GM21529 (cell line): ENCODE data around the gene MRC2.

Experiments used
- ATAC-seq: cut with Tn5 transposase; IDR thresholded peaks from one replicate; pipeline ENCODE4 v1.9.1; 2021; ENCODE audit not compliant: unreplicated experiment

Gene MRC2

GRCh38 chr17:62660629-62661118 lies 33.2 kb downstream of the MRC2 start:
- ATAC-seq: no peak

- ATAC-seq: no peak
These were observed 33.9 kb downstream of the MRC2 start for GRCh38 chr17:62661337-62661736.

DNA sequence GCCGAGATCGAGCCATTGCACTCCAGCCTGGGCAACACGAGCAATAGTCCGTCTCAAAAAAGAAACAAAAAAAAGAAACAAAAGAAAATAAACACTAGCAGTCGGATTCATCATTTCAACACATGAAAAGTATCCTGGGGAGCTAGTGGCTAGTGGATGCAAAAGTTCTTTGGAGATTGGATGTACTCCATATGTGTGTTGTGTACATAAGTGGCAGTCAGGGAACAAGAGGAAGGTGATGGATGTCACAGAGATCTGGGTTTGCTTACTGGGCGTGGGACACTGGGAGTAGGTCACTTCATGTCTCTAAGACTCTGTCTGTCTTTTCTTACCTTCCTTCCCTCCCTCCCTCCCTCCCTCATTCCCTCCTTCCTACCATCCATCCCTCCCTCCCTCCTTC lies 35.4 kb downstream of the MRC2 start:
- no peak for ATAC-seq

DNA sequence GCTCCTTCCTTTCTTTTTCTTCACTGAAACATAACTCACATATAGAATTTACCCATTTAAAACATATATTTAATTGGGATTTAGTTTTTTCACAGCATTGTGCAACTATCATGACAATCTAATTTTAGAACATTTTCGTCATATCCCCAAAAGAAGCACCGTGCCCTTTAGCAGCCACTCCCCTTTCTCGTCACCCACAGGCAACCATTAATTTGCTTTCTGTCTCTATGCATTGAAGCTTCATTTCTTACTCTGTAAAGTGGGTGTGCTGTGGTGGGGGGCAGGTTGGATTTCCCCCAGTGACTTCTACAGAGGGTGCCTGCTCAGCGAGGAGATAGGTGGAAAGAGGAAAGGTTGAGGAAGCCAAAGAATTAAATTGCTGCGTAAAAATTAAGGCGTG lies 35.8 kb downstream of the MRC2 start:
- no peak for ATAC-seq

DNA sequence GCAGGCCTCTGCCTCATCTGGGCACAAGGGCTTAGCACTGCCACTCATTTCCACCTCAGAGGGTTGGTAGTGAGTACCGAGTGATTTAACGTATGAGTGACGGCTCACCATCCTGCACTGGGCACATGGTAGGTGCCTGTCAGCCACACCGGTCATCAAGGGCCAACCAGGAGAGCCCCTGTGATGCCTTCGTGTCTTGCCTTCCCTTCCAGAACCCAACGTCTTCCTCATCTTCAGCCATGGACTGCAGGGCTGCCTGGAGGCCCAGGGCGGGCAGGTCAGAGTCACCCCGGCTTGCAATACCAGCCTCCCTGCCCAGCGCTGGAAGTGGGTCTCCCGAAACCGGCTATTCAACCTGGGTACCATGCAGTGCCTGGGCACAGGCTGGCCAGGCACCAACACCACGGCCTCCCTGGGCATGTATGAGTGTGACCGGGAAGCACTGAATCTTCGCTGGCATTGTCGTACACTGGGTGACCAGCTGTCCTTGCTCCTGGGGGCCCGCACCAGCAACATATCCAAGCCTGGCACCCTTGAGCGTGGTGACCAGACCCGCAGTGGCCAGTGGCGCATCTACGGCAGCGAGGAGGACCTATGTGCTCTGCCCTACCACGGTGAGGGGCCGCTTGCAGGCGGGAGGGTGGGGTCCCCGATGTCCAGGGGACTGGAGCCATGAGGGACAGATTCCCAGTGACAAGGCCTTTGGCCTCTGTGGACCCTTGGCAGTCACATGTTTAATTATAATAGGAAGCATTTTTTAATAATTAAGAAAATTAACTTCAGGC lies 37.1 kb downstream of the MRC2 start:
- ATAC-seq: no peak

- ATAC-seq: no peak
These were observed 38.1 kb downstream of the MRC2 start for GRCh38 chr17:62665599-62665998.

DNA sequence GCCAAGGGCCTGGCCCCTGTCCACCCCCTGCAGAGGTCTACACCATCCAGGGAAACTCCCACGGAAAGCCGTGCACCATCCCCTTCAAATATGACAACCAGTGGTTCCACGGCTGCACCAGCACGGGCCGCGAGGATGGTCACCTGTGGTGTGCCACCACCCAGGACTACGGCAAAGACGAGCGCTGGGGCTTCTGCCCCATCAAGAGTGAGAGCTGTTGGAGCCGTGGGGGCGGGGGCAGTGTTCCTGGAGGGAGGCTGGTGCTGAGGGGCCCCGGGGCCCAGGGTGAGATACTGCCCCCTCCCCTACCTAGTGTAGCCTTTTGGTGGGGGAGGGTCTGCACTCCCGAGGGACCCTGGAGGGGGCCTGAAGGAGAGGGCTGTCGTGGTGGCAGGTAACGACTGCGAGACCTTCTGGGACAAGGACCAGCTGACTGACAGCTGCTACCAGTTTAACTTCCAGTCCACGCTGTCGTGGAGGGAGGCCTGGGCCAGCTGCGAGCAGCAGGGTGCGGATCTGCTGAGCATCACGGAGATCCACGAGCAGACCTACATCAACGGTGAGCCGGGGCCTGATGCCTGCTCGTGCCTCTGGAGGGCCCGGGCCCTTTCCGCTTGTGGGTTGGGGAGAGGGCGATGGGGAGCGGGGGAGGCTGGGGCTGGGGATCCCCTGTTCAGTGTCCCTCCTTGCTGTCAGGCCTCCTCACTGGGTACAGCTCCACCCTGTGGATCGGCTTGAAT lies 38.8 kb downstream of the MRC2 start:
- no peak for ATAC-seq

DNA sequence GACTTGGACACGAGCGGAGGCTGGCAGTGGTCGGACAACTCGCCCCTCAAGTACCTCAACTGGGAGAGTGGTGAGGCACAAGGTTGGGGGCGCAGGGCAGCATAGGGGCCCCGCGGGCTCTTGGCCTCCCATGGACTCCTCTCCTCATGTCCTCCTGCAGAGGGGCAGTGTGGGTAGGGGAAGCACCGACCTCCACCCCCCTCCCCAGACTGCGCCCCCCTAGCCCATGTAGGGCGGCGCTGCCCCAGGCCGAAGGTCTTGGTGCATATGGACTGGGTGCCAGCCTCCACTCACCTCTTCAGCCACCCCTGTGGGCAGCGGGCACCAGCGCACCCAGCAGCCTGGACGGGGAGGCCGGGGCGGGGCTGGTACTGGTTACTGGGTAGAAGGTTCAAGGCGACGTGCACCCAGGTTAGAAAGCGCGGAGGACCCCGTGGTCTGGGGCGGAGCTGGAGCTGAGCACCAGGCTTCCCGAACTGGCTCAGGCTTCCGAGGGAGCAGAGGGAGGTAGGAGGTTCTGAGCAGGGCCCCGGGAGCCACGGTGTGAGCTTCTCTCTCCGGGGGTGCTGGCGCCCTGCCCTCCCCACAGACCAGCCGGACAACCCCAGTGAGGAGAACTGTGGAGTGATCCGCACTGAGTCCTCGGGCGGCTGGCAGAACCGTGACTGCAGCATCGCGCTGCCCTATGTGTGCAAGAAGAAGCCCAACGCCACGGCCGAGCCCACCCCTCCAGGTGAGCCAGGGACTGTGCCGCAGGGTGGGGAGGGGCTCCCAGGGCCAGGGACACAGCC lies 39.5 kb downstream of the MRC2 start:
- no peak for ATAC-seq

DNA sequence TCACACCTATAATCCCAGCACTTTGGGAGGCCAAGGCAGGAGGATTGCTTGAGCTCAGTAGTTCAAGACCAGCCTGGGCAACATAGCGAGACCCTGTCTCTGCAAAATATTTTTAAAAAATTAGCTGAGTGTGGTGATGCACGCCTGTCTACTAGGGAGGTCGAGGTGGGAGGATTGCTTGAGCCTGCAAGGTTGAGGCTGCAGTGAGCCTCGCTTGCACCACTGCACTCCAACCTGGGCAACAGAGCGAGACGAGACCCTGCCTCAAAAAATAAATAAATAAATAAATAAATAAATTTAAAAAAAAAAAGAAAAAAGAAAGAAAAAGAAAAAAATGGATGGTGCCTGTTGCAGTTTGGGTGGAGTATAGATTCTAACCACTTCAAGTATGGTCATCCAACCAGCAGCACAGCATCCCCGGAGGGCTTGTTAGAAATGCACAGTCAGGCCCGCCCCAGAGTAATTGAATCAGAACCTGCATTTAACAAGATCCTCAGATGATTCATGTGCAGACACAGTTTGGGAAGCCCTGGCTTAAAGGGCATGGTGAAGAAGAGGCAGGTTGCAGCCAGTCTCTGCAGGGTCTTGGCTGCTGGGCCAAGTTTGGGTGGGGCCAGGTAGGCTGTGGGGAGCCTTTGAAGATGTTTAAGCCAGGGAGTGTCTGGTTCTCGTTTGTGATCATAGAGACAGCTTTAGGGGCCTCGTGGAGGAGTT lies 40.8 kb downstream of the MRC2 start:
- ATAC-seq: no peak

- ATAC-seq: no peak
These were observed 42.8 kb downstream of the MRC2 start for GRCh38 chr17:62670202-62670821.

- no peak for ATAC-seq
These were observed 44.1 kb downstream of the MRC2 start for GRCh38 chr17:62671553-62671952.

DNA sequence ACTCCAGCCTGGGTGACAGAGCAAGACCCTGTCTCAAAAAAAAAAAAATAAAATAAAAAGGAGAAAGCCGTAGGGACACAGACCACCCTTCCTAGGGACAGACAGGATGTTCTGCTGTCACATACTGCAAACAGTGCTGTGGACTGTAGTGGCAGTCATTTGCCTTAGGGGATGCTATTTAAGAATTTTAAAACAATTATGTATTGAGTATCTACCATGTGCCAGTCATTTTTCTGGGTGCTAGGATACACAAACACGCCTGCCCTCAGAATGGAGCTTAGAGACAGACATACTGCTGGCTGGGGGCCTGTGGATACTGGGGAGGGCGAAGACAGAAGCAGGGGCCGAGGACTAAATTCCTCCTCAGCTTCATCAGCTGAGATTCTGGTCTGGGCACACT lies 45.5 kb downstream of the MRC2 start:
- ATAC-seq: no peak

- no peak for ATAC-seq
These were observed 46.3 kb downstream of the MRC2 start for GRCh38 chr17:62673614-62674362.

DNA sequence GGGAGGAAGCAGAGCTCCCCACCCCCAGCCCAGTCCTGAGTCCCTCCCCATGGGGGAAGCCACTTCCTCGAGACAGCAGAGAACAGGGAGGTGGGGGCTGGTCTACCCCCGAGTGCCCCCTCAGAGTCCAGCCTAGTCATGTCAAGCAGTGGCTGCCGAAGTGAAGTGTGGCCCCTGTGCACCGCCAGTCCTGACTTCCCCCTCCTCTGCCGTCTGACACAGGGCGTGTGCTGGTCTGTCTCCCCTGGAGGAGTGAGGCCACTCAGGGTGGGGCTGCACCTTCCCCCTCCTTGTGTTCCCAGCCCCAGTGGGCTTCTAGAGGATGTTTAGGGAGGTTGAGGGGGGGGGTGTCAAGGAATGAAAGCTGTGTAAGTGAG lies 46.9 kb downstream of the MRC2 start:
- ATAC-seq: no peak

GRCh38 chr17:62674841-62675240 lies 47.4 kb downstream of the MRC2 start:
- ATAC-seq: no peak

DNA sequence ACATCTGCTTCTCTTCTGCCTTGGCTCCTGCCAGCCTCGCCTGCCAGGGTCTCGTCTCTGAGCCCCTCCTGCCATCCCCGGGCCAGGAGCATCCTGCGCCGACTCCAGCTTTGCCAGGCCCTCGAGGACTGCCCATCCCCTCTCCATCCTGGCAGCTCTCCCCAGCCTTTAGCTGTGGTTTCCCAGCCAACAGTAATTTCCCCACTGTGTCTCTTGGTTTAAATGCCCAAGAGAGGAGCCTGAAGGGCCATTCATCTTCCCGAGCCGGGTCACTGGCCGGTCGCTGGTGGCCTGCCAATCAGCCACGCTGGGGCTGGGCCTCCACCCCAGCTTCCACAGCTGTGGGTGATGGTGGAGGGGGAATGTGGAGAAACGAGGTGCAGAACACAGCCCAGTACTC lies 47.8 kb downstream of the MRC2 start:
- no peak for ATAC-seq

DNA sequence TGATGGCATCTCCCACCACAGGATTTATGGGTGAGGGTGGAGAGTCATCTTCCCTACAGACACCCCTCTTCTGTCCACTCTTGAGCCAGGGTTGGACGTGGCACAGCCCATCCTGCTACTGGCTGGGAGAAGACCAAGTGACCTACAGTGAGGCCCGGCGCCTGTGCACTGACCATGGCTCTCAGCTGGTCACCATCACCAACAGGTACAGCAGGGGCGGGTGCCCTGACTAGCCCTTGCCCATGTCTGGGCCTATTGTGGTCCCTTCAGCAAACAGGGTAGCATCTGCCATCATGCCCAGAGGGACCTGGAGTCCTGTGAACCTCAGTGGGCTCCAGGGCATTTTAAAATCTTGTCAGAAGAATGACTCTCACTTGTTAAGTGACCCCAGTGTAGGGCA lies 48.2 kb downstream of the MRC2 start:
- ATAC-seq: no peak

DNA sequence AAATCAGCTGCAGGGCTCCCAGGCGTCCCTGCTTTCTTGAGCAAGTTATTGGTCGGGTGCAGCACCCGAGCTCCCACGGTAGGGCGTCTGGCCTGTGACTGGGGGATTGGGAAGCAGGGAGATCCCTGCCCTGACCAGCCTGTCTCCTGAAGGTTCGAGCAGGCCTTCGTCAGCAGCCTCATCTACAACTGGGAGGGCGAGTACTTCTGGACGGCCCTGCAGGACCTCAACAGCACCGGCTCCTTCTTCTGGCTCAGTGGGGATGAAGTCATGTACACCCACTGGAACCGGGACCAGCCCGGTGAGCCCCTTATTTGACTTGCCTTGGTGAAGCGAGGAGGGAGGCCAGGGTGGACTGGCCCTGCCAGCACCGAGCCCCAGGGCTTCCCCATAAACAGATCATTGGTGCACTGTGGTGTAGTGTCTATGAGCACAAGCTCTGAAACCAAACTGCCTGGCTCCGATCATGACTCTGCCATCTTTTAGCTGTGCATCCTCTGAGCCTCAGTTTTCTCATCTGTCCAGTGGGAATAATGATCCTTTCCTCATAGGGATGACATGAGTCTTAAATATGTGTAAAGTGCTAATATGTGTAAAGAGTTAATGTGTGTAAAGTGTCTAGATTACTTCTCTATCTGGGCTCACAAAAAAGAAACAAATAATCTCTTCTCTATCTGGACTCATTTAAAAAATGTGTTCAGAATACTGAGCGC lies 48.9 kb downstream of the MRC2 start:
- ATAC-seq: no peak

DNA sequence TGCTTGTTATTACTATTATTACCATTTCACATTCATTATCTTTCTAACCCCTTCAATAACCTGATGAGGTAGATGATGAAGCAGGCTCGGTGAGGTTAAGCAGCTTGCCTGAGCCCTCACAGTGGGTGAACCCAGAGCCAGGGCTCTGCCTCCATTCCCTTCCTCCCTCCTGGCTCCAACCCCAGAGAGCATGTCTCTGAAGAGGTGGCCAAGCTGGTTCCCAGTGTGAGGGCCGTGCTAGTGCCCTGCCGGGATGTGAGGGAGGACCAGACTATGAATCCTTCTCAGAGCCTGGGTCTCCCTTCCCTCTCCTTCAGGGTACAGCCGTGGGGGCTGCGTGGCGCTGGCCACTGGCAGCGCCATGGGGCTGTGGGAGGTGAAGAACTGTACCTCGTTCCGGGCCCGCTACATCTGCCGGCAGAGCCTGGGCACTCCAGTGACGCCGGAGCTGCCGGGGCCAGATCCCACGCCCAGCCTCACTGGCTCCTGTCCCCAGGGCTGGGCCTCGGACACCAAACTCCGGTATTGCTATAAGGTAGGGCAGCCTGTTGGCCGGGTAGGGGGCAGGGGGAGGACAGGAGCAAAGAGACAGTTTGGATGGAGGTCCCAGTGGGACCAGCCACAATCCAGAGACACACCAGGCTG lies 49.6 kb downstream of the MRC2 start:
- no peak for ATAC-seq
